H1 (cell line): ENCODE results near the gene SEMA3D. TPM values are rescaled to one million over a fixed set of nuclear protein-coding genes. Genes with fewer than 3 reads are reported as not detected.

Experiments used
- KDM1A ChIP-seq: fragments of 200-600, 300-600 bp; sonication (generic); IDR thresholded peaks from 2 replicates; pipeline ENCODE4 v1.7.1; 2016; ENCODE audit warnings: mild to moderate bottlenecking, low read length, borderline replicate concordance
- SIN3A ChIP-seq, 2 experiments: IDR thresholded peaks in 1 of 2; conservative IDR thresholded peaks in 1 of 2; 2 replicates each; pipeline ENCODE4 v1.6.1; 2011 to 2012; ENCODE audit warnings: low read length in 2 of 2, improper control_type of control experiment in 1 of 2, low read depth in 1 of 2, mild to moderate bottlenecking in 1 of 2
- polyA plus RNA-seq, 7 experiments: library from polyadenylated mRNA; depleted of rRNA in 3 of 7; stranded (reverse) in 5 of 7; unstranded in 2 of 7; fragments of >200 nt in 5 of 7; fragments of 200-250 nt in 2 of 7; gene quantifications; 1 replicate in 5 of 7; 2 replicates in 1 of 7; 4 replicates in 1 of 7; pipeline versions ENCODE4 v1.2.1 to v1.2.3, GENCODE V29; 2011 to 2013; ENCODE audit warnings: missing spikeins in 2 of 7, mixed read lengths in 2 of 7
- total RNA-seq: library from RNA; stranded (reverse); fragmentation: NEBNext Ultra II Directional; extraction: Animal tissue kit (Norgen Biotek cat#: 25700); gene quantifications from 2 replicates; pipeline ENCODE4 v1.2.1, GENCODE V29; 2021

Gene SEMA3D
- total and polyA plus RNA-seq, 2 of the 8 experiments (the other 6 are each of a cell fraction or from before 2014, with no cell fraction given), result 1.6 to 3.5 TPM

- TF ChIP-seq SIN3A (conservative IDR thresholded peaks at IDR 0.05 in 1 of 2, IDR thresholded peaks at IDR 0.05 in 1 of 2; ENCODE audit: low read depth in 1 of 2, low read length in 2 of 2) (no peak), KDM1A (no peak)
These were observed 3.6 kb downstream of the SEMA3D start (continued) for GRCh38 chr7:85183296-85183695.
